DOHH2 (cell line): ENCODE data around the gene SDF2.

Source experiments
- H3F3A ChIP-seq: fragments of 200-600 bp; sonication (generic), shearing (Covaris generic); 2 replicates; pipeline ENCODE4 v1.6.0; 2016; ENCODE audit warnings: antibody characterized with exemption, mild to moderate bottlenecking; ENCODE audit not compliant: control insufficient read depth, insufficient read depth
- H3K27ac ChIP-seq: fragments of 200-600 bp; sonication (generic); 2 replicates; pipeline ENCODE4 v1.5.1; 2014; ENCODE audit warnings: low read depth, mild to moderate bottlenecking, low read length, moderate library complexity
- H3K27me3 ChIP-seq: fragments of 200-600 bp; sonication (generic); 2 replicates; pipeline ENCODE4 v1.6.1; 2014; ENCODE audit warnings: mild to moderate bottlenecking, low read length, mixed read lengths; ENCODE audit not compliant: control insufficient read depth
- H3K36me3 ChIP-seq: fragments of 200-600 bp; sonication (generic); 2 replicates; pipeline ENCODE4 v1.6.1; 2014; ENCODE audit warnings: mild to moderate bottlenecking, low read length, moderate library complexity, mixed read lengths; ENCODE audit not compliant: control insufficient read depth
- H3K4me1 ChIP-seq: fragments of 200-600 bp; sonication (generic); 2 replicates; pipeline ENCODE4 v1.6.1; 2014; ENCODE audit warnings: mild to moderate bottlenecking, low read length, mixed read lengths; ENCODE audit not compliant: control insufficient read depth
- H3K4me2 ChIP-seq: fragments of 200-600 bp; sonication (generic); 2 replicates; pipeline ENCODE4 v1.6.0; 2014; ENCODE audit warnings: mild to moderate bottlenecking, low read length, moderate library complexity
- H3K4me3 ChIP-seq: fragments of 200-600 bp; sonication (generic); 2 replicates; pipeline ENCODE4 v1.5.1; 2014; ENCODE audit warnings: mild to moderate bottlenecking, low read length, mixed read lengths
- H3K79me2 ChIP-seq: fragments of 200-600 bp; sonication (generic); 2 replicates; pipeline ENCODE4 v1.6.1; 2014; ENCODE audit warnings: mild to moderate bottlenecking, low read length, mixed read lengths; ENCODE audit not compliant: control insufficient read depth
- H3K9me2 ChIP-seq: fragments of 200-600 bp; sonication (generic); replicated peaks from 2 replicates; pipeline ENCODE4 v1.6.1; 2014; ENCODE audit warnings: mild to moderate bottlenecking, low read length, mixed read lengths; ENCODE audit not compliant: control insufficient read depth
- H3K9me3 ChIP-seq: fragments of 200-600 bp; sonication (generic); 2 replicates; pipeline ENCODE4 v1.6.1; 2014; ENCODE audit warnings: antibody characterized with exemption, low read length, mixed read lengths; ENCODE audit not compliant: control insufficient read depth, insufficient read depth
- H4K20me1 ChIP-seq: fragments of 200-600 bp; sonication (generic); 2 replicates; pipeline ENCODE4 v1.6.0; 2014; ENCODE audit warnings: low read depth, mild to moderate bottlenecking, antibody characterized with exemption, low read length, moderate library complexity; ENCODE audit not compliant: control insufficient read depth, insufficient read depth
- EZH2phosphoT487 ChIP-seq: fragments of 200-600 bp; sonication (generic); IDR thresholded peaks from 2 replicates; pipeline ENCODE4 v1.6.1; 2017; ENCODE audit warnings: borderline replicate concordance, mild to moderate bottlenecking, antibody characterized with exemption, low read length, moderate library complexity, mixed read lengths
- TF ChIP-seq, protein P1 (sequence below): fragments of 200-600 bp; sonication (generic); IDR thresholded peaks from one replicate; pipeline ENCODE4 v1.5.1; 2014; ENCODE audit warnings: antibody characterized with exemption, mild to moderate bottlenecking, low read depth, low read length; ENCODE audit not compliant: poor library complexity, severe bottlenecking

Gene SDF2

GRCh38 chr17:28661635-28662526 lies at the start of gene SDF2, which contains the start of gene SUPT6H:
TSS of gene SDF2 (minus strand) at chr17:28661906. CDS start at chr17:28661876, 30 bp downstream.
TSS of gene SUPT6H (plus strand) at chr17:28662205. CDS start at chr17:28673402, 11,197 bp downstream.
- peak within 1 kb of the TSS; percentile 81 for H3K27ac ChIP-seq
- H3K36me3 ChIP-seq = peaks cover 46% of the 10 kb centered on the region
- H3K27me3 ChIP-seq = no peaks in the 10 kb centered on the region
- TF ChIP-seq, protein P1, sequence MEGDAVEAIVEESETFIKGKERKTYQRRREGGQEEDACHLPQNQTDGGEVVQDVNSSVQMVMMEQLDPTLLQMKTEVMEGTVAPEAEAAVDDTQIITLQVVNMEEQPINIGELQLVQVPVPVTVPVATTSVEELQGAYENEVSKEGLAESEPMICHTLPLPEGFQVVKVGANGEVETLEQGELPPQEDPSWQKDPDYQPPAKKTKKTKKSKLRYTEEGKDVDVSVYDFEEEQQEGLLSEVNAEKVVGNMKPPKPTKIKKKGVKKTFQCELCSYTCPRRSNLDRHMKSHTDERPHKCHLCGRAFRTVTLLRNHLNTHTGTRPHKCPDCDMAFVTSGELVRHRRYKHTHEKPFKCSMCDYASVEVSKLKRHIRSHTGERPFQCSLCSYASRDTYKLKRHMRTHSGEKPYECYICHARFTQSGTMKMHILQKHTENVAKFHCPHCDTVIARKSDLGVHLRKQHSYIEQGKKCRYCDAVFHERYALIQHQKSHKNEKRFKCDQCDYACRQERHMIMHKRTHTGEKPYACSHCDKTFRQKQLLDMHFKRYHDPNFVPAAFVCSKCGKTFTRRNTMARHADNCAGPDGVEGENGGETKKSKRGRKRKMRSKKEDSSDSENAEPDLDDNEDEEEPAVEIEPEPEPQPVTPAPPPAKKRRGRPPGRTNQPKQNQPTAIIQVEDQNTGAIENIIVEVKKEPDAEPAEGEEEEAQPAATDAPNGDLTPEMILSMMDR = peak; percentile 19
- no peak for TF ChIP-seq EZH2phosphoT487
- peaks cover 80% of the 10 kb centered on the region for H3K79me2 ChIP-seq
- peak within 1 kb of the TSS; percentile 84 for H3K4me3 ChIP-seq
- H3K4me2 ChIP-seq = peak within 1 kb of the TSS; percentile 70
- no peaks in the 10 kb centered on the region for H3F3A ChIP-seq
- no peaks in the 10 kb centered on the region for H3K9me3 ChIP-seq
- H4K20me1 ChIP-seq = no peaks in the 10 kb centered on the region
- H3K9me2 ChIP-seq = no peaks in the 10 kb centered on the region
- H3K4me1 ChIP-seq = peaks cover 22% of the 10 kb centered on the region

GRCh38 chr17:28710861-28711722 lies 49.4 kb upstream of the SDF2 start:
- TF ChIP-seq, protein P1 = no peak
- TF ChIP-seq EZH2phosphoT487 = no peak
- H3K4me2 ChIP-seq = peak overlapping the region; percentile 91
- H3K36me3 ChIP-seq = peaks cover 5% of the 10 kb centered on the region; the same call in 1 of the 2 replicates
- H3K9me3 ChIP-seq = no peaks in the 10 kb centered on the region
- no peaks in the 10 kb centered on the region for H3K9me2 ChIP-seq
- peaks cover 9% of the 10 kb centered on the region for H3K79me2 ChIP-seq
- peak overlapping the region; percentile 65 for H3K27ac ChIP-seq
- H3K4me3 ChIP-seq = peak overlapping the region; percentile 92
- H3F3A ChIP-seq = peaks cover 12% of the 10 kb centered on the region
- H3K27me3 ChIP-seq = no peaks in the 10 kb centered on the region
- H3K4me1 ChIP-seq = peaks cover 26% of the 10 kb centered on the region
- no peaks in the 10 kb centered on the region for H4K20me1 ChIP-seq

DNA sequence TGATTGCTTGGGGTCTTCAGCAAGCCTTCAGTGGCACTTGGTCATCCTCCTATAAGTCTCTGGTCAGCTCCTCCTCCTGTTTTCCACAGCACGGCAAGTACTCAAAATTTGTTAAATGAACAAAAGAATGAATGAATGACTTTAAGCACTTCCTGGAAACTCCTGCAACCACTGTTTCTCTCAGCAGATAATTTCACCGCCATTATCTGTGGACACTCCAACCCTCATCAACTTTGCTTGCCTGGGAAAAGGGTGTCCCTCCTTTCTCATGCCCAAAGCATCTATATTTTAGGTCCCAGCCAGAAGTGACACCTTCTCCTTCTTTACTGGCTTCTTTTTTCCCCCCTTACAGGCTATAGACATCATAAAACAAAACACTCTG lies 45.6 kb upstream of the SDF2 start:
- Histone ChIP-seq H3K4me1 (peaks cover 21% of the 10 kb centered on the region), H3K9me3 (no peaks in the 10 kb centered on the region), H3K27ac (no peak overlapping the region), H3K36me3 (peaks cover 27% of the 10 kb centered on the region), H3F3A (peaks cover 10% of the 10 kb centered on the region), H3K27me3 (no peaks in the 10 kb centered on the region), H3K4me2 (no peak overlapping the region), H3K79me2 (peaks cover 9% of the 10 kb centered on the region), H4K20me1 (no peaks in the 10 kb centered on the region), H3K4me3 (no peak overlapping the region), H3K9me2 (no peaks in the 10 kb centered on the region)
- TF ChIP-seq EZH2phosphoT487 = no peak
- TF ChIP-seq, protein P1 = no peak
